ENCODE measurements around the gene C5orf22. TPM values are rescaled to one million over a fixed set of nuclear protein-coding genes. Genes with fewer than 3 reads are reported as not detected.

C5orf22 gene
- total and polyA plus RNA-seq, 2 of the 4 experiments (the other 2 are of a cell fraction): 11.2 to 19.9 TPM

DNA sequence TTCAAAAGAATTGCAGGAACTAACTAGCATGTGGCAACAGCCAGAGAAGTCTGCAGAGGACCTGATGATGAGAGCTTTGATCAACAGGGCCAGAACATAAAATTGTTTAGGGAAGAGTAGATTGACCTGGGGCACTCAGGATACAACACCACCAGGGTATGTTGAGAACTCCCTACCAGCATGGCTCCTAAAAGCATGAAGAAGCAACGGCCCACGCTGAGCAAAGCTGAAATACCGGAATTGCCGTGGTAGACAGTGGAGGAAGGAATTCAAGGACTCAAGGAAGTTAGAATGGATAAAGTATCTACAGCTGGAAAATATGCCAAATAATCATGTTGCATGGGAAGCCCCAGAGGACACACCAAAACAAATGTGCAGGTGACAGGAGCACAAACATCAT is 31.8 kb upstream of the C5orf22 start:
- Histone ChIP-seq H3K4me3 (ENCODE audit: insufficient read depth, low read depth, low read length) (no peak overlapping the region), H2AK9ac (replicated peaks; ENCODE audit: low read depth, low read length, poor library complexity) (no peak overlapping the region), H3K18ac (ENCODE audit: low read depth, low read length) (no peak overlapping the region), H3K36me3 (ENCODE audit: control insufficient read depth, insufficient read depth, low read length) (peaks cover 67% of the 10 kb centered on the region), H3K9me1 (ENCODE audit: insufficient read depth, low read length) (peaks cover 9% of the 10 kb centered on the region; the same call in 1 of the 2 replicates), H4K8ac (ENCODE audit: low read depth in 2 of 2, low read length in 2 of 2) (no peak overlapping the region), H3K23ac (ENCODE audit: low read depth, low read length) (no peak overlapping the region), H3K4me1 (ENCODE audit: control insufficient read depth, insufficient read depth, low read length) (no peaks in the 10 kb centered on the region), H2BK20ac (ENCODE audit: low read depth, low read length) (no peak overlapping the region), H3K9me3 (ENCODE audit: control insufficient read depth, insufficient read depth, low read length) (no peaks in the 10 kb centered on the region), H3K79me1 (ENCODE audit: low read depth in 1 of 2, low read length in 2 of 2) (peaks cover 0 to 4% of the 10 kb centered on the region in 2 experiments; a peak in 3 of 4 replicates), H2AK5ac (ENCODE audit: low read depth, low read length) (no peak overlapping the region), H3K27ac (ENCODE audit: insufficient read depth, low read length) (no peak overlapping the region), H2AFZ (replicated peaks; ENCODE audit: low read length, poor library complexity) (no peak overlapping the region), H3K4me2 (ENCODE audit: low read depth, low read length) (no peak overlapping the region), H2BK15ac (ENCODE audit: low read depth, low read length) (no peak overlapping the region), H3K14ac (replicated peaks; ENCODE audit: low read depth, low read length) (no peak overlapping the region), H3K56ac (ENCODE audit: extremely low read depth, insufficient read depth, low read length) (no peak overlapping the region), H4K5ac (ENCODE audit: low read depth, low read length) (no peak overlapping the region), H2BK5ac (ENCODE audit: low read depth, low read length, poor library complexity, severe bottlenecking) (no peak overlapping the region), H3K27me3 (ENCODE audit: control insufficient read depth, insufficient read depth, low read length) (no peaks in the 10 kb centered on the region), H2BK120ac (ENCODE audit: low read depth, low read length) (no peak overlapping the region), H4K20me1 (ENCODE audit: insufficient read depth, low read length) (no peaks in the 10 kb centered on the region), H3K9ac (ENCODE audit: low read depth, low read length) (no peak overlapping the region), H4K91ac (ENCODE audit: insufficient read depth, low read depth, low read length) (no peak overlapping the region), H3K4ac (ENCODE audit: low read depth, low read length) (no peak overlapping the region)
- CTCF ChIA-PET: no interaction called here
- intact Hi-C loops (cut with micrococcal nuclease): no loop called here
- DNase-seq: no peak
- in situ Hi-C loops (cut with MboI; ENCODE audit: low sequenced_read_pairs): no loop called here
- POLR2A ChIA-PET (ENCODE audit: unreplicated experiment): no interaction called here
- ATAC-seq (ENCODE audit: low read depth): no peak
- dilution Hi-C loops (cut with HindIII; ENCODE audit: low sequenced_read_pairs, unreplicated experiment): no loop called here
- no TSS peak for BruUV-seq (replicated peaks)
- TF ChIP-seq CTCF (conservative IDR thresholded peaks at IDR 0.05; ENCODE audit: low read depth, low read length): no peak
- no CpG with 5 or more reads among the region's 4 CpGs for WGBS, 2 experiments (ENCODE audit: extremely low coverage in 2 of 2, insufficient read length in 1 of 2)
